Peyer's patch (tissue), 4 donors: ENCODE measurements around the gene WWOX. TPM values are rescaled to one million over a fixed set of nuclear protein-coding genes. Genes with fewer than 3 reads are reported as not detected.

Experiments used
- DNase-seq, 3 donors: peaks; one replicate each; pipeline ENCODE4 v3.0.0-alpha.2; 2017 to 2019
- H3K27ac ChIP-seq, 4 donors: fragments of 200-600 bp; sonication (generic); one replicate each; pipeline ENCODE4 v1.5.1; 2016 to 2019
- H3K27me3 ChIP-seq, 2 donors: fragments of 200-600 bp; sonication (generic); one replicate each; pipeline ENCODE4 v1.5.1; 2019
- H3K36me3 ChIP-seq, 3 donors: fragments of 200-600 bp; sonication (generic); one replicate each; pipeline ENCODE4 v1.5.1; 2016 to 2019
- H3K4me1 ChIP-seq, 4 donors: fragments of 200-600 bp; sonication (generic); one replicate each; pipeline ENCODE4 v1.5.1; 2016 to 2019
- H3K4me3 ChIP-seq, 4 donors: fragments of 200-600 bp; sonication (generic); 1 replicate in 3 of 4; 2 replicates in 1 of 4; pipeline ENCODE4 v1.5.1; 2016 to 2019; ENCODE audit warnings: mild to moderate bottlenecking in 1 of 4
- H3K9me3 ChIP-seq, 4 donors: fragments of 200-600 bp; sonication (generic); one replicate each; pipeline ENCODE4 v1.5.1; 2016 to 2019; ENCODE audit warnings: mild to moderate bottlenecking in 1 of 4
- CTCF ChIP-seq, 6 experiments: fragments of 450-650 bp in 4 of 6; fragments of 200-600 bp in 2 of 6; sonication (generic) in 1 of 6; IDR thresholded peaks; one replicate each; pipeline ENCODE4 v1.5.1; 2017 to 2019; ENCODE audit warnings: antibody characterized with exemption in 6 of 6, mild to moderate bottlenecking in 3 of 6, moderate library complexity in 1 of 6
- POLR2A ChIP-seq, 2 donors: fragments of 450-650 bp; IDR thresholded peaks; one replicate each; pipeline ENCODE4 v1.5.1; 2017; ENCODE audit warnings: antibody characterized with exemption in 2 of 2, mild to moderate bottlenecking in 2 of 2, moderate library complexity in 2 of 2
- total RNA-seq, 4 donors: library from RNA; depleted of rRNA; stranded (reverse); fragments of >200 nt; gene quantifications; one replicate each; pipeline ENCODE4 v1.1.0, GENCODE V29; 2016

The WWOX gene
- total RNA-seq, 4 donors from 2014 or later = 17.3 to 197 (median 57.5) TPM

- DNase-seq = no peak
- TF ChIP-seq CTCF (IDR thresholded peaks at IDR 0.05) (no peak), POLR2A (IDR thresholded peaks at IDR 0.05) (no peak)
- Histone ChIP-seq H3K36me3 (no peaks in the 10 kb centered on the region), H3K4me3 (no peak overlapping the region), H3K27me3 (no peaks in the 10 kb centered on the region), H3K4me1 (no peaks in the 10 kb centered on the region), H3K27ac (no peak overlapping the region), H3K9me3 (no peaks in the 10 kb centered on the region)
Measured at GRCh38 chr16:79013930-79014660, 914.6 kb downstream of the WWOX start.

GRCh38 chr16:79018650-79019429, 919.4 kb downstream of the WWOX start:
- Histone ChIP-seq H3K27ac (no peak overlapping the region), H3K9me3 (no peaks in the 10 kb centered on the region), H3K4me1 (no peaks in the 10 kb centered on the region), H3K4me3 (no peak overlapping the region), H3K27me3 (no peaks in the 10 kb centered on the region), H3K36me3 (no peaks in the 10 kb centered on the region)
- no peak for DNase-seq
- TF ChIP-seq CTCF (IDR thresholded peaks at IDR 0.05) (no peak), POLR2A (IDR thresholded peaks at IDR 0.05) (no peak)

- Histone ChIP-seq H3K27ac (no peak overlapping the region), H3K27me3 (no peaks in the 10 kb centered on the region), H3K36me3 (no peaks in the 10 kb centered on the region), H3K4me3 (no peak overlapping the region), H3K4me1 (no peaks in the 10 kb centered on the region), H3K9me3 (no peaks in the 10 kb centered on the region)
- TF ChIP-seq CTCF (IDR thresholded peaks at IDR 0.05) (no peak), POLR2A (IDR thresholded peaks at IDR 0.05) (no peak)
- no peak for DNase-seq
Measured at GRCh38 chr16:79019431-79019830, 920.0 kb downstream of the WWOX start.

- H3K36me3 ChIP-seq = no peaks in the 10 kb centered on the region
- TF ChIP-seq CTCF (IDR thresholded peaks at IDR 0.05) (no peak), POLR2A (IDR thresholded peaks at IDR 0.05) (no peak)
- DNase-seq = no peak
- no peak overlapping the region for H3K27ac ChIP-seq
- H3K9me3 ChIP-seq = no peaks in the 10 kb centered on the region
- H3K4me3 ChIP-seq = no peak overlapping the region
- no peaks in the 10 kb centered on the region for H3K4me1 ChIP-seq
- no peaks in the 10 kb centered on the region for H3K27me3 ChIP-seq
Measured at GRCh38 chr16:79021991-79022630, 922.7 kb downstream of the WWOX start.

GRCh38 chr16:79026117-79026516, 926.7 kb downstream of the WWOX start:
- TF ChIP-seq POLR2A (IDR thresholded peaks at IDR 0.05) (no peak), CTCF (IDR thresholded peaks at IDR 0.05) (no peak)
- H3K27ac ChIP-seq = no peak overlapping the region

More at GRCh38 chr16:79026117-79026516, 926.7 kb downstream of the WWOX start:
- Histone ChIP-seq H3K27me3 (no peaks in the 10 kb centered on the region), H3K4me3 (no peak overlapping the region), H3K36me3 (no peaks in the 10 kb centered on the region), H3K9me3 (no peaks in the 10 kb centered on the region), H3K4me1 (no peaks in the 10 kb centered on the region)
- DNase-seq = no peak
